Activated gamma-delta T cell treated with Interleukin-2 at 50 U/mL for 16 hours (primary cell): ENCODE results near the gene DPP9.
"Not testable (repeated sequence)": the region's sequence is repeated elsewhere in the genome, so short reads cannot be mapped to it uniquely, and the experiment has no call there.

ENCODE experiments used
- DNase-seq: peaks from one replicate; pipeline ENCODE4 v3.0.0-alpha.2; 2020

DPP9 gene

DNA sequence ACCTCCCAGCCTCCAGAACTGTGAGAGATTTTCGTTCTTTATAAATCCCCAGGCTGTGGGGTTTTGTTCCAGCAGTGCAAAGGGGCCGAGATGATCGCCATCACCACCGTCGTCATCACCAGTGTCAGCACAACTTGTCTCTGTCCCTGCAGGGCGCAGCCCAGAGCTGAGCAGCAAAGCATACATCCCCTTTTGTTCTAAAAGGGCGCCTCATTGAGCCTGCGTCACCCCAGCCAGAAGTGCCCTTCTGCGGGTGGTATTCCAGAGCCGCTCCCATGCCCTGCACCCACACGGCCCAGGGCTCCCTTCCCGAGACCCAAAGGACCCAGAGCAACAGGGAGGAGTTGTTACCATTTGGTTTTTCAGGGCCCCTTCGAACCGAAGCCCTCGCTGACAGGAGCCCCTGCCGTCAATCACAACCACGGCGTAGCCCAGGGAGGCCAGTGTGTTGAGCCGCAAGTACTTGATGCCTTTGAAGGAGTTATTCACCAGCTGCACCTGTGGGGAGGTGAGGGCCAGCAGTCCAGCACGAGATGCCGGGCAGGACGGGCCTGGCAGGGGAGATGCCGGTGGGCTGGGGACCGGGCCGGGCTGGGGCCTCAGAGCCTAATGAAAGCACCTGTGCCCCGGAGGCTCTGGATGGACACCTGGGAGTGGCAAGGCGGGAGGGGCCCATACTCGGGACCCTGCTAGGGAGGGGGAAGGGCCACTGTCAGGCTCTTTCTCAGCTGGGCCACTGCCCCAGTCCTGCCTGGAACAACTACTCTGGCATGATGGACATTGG is 39.1 kb downstream of the DPP9 start:
- no peak for DNase-seq

DNA sequence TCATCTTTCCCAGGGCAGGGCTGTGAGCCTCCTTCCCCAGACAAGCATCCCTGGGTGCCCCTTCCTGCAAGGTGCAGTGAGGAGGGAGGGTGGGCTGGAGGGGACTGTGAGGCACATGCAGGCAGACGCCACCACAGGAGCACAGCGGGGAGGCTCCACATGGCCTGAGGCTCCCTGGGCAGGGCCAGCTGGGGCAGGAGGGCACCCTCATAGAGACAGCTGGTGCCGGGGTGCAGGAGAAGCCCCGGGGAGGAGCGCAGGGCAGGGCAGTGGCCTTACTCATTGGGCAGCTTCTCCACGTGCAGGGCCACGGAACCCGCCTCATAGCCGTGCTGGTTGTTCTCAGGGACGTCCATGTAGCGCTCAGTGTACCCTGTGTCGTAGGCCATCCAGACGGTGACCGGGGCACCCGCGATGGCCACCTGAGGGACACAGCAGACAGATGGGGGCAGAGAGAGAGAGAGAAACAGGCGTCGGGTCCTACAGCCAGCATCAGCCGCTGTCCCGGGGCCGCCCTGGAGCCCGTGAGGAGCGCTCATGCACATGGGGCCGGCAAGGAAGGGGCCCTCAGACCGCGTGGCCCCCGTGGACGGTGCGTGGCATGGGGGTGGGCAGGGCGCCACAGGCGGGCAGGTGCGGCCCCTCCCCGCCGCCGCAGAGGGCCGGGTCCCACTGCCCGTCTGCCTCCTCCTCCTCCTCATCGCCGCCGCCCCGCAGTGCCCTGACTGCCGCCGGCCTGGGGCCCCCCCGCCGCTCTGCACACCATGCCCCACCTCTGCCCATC is 41.0 kb downstream of the DPP9 start:
- no peak for DNase-seq

DNA sequence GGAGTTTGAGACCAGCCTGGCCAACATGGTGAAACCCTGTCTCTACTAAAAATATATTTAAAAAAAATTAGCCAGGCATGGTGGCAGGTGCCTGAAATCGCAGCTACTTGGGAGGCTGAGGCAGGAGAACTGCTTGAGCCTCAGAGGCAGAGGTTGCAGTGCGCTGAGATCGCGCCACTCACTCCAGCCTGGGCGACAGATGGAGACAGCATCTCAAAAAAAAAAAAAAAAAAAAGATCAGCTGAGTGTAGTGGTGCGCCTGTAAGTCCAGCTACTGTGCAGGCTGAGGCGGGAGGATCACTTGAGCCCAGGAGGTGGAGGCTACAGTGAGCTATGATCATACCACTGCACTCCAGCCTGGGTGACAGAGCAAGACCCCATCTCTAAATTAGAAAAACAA is 43.6 kb downstream of the DPP9 start:
- not testable (repeated sequence) for DNase-seq

DNA sequence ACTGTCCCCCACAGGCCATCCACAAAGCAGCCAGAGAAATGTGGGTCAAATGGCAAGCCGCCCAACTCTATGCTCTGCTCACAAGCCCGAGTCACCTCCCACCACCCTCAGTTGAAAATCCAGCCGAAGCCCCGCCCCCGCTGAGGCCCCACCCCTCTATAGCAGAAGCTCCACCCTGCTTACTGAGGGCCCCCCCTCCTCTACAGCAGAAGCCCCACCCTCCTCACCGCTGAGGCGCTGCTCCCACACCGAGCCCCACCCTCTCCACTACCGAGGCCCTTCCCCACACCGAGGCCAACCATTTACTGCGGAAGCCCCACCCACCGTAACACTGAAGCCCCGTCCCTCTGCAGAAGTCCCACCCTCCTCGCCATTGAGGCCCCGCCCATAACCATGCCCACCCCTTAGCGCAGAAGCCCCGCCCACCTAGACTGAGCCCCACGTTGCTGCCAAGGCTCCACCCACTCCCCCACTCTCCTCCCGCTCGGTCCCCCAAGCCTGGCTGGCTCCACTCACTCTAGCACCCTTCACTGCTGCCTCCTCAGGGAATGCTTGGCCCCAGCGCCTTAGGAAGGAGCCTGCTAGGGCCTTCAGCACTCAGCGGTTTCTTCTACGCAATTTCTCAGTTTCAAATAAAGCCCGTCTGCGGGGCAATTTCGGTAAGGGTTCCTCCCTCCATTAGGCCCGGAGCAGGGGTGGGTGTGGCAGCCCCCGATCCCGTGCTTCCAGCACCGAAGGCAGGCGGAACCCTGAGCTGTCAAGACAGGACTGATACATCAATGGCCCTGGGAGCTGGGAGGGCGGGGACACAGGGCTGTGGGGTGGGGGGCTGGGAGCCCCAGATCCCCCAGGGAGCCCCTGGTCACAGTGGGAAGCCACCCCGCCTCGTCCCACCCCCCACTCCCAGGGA is 44.5 kb downstream of the DPP9 start:
- no peak for DNase-seq

DNA sequence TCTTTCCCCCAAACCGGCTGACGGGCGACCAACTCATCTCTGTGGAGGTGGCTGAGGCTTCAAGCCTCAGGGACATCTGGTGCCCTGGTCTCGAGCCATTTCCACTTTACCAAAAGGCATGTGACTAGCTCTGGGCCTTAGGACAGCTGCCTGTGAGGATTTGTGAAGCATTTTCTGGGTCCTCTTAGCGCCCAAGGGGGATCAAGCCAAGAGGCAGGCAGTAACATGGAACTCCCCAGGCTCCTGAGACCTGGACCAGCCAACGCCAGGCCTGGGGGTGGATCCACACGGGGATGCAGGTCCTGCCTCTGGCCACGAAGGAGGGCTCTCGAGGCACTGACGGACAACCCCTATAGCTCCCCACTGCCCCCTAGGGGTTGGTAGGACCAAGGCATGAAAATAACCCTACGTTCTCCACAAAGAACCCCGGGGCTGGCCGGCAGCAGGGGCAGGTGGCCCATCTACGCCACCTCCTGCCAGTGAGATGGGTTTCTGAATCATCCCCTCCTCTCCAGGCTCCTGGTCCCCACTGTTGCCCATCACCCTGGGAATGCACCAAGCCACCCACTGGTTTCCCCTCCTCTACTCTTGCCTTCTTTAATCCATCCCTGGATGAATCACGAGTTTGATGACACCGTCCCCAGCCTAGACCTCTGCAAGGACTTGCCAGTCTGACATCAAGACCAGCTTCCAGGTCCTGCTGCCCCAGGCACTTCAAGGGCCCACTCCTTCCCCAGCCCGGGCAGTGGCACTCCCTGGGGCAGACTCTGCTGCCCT is 46.5 kb downstream of the DPP9 start:
- no peak for DNase-seq

DNA sequence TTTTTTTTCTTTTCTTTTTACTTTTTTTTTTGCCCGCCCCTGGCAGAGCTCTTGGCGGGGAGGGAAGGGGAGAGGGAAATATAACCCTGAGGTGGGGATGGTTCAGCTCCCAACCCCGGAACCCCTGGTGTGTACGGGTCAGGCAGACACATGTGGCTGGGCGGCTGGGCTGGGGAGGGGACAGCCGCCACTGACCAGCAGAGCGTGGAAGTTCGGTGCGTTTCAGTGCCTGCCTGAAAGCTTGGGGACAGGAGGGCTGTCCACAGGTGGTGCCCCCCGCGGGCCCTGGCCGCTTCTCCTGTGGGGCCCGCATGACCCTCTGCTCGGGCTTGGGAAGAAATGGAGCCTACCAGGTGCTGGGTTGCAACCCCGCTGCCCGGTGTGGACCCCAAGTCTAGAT is 48.3 kb downstream of the DPP9 start:
- DNase-seq, result no peak

DNA sequence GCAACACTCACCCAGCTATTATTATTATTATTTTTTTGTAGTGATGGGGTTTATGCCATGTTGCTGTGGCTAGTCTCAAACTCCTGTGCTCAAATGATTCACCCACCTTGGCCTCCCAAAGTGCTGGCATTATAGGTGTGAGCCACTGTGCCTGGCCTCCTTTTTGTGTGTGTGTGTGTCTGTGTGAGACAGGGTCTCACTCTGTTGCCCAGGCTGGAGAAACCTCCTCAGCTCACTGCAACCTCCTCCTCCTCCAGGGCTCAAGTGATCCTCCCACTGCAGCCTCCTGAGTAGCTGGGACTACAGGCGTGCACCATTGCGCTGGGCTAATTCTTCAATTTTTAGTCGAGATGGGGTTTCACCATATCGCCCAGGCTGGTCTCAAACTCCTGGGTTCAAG is 49.9 kb downstream of the DPP9 start:
- no peak for DNase-seq

DNA sequence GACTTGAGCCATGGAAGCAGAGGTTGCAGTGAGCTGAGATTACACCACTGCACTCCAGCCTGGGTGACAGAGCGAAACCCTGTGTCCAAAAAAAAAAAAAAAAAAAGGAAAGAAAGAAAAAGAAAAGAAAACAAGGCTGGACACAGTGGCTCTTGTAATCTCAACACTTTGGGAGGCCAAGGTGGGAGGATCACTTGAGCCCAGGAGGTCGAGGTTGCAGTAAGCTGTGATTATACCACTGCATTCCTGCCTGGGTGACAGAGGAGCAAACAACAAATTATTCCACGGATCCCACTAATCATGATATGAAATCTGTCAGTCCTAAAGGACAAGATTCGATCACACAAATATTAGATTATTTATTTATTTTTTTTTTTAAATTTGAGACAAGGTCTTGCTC is 50.4 kb downstream of the DPP9 start:
- no peak for DNase-seq

DNA sequence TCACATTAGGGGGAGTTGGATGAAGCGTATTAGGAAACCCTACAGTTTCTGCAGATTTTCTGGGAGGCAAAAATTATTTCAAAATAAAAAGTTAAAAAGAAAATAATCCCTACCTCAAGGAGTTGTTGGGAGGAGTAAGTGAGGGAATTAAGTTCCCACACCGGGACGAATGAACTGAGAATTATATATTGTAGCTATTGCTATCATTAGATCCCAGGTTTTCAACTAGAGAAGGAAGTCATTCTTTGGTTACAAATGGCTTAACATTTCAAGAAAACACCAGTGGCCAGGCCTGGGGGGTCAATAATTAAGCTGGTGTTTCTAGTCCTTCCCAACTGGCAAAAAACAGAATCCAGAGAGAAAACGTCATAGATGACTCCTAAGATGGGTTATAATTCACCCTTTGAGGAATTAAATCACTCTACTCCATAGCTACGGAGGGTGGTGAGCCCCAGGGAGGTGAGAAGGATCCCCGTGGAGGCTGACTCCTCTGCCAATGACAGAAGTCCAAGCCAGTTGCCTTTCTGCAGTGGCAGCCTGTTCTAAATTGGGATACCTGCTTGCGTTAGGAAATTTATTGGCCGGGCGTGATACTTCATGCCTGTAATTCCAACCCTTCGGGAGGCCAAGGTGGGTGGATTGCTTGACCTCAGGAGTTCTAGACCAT is 52.3 kb downstream of the DPP9 start:
- no peak for DNase-seq

DNA sequence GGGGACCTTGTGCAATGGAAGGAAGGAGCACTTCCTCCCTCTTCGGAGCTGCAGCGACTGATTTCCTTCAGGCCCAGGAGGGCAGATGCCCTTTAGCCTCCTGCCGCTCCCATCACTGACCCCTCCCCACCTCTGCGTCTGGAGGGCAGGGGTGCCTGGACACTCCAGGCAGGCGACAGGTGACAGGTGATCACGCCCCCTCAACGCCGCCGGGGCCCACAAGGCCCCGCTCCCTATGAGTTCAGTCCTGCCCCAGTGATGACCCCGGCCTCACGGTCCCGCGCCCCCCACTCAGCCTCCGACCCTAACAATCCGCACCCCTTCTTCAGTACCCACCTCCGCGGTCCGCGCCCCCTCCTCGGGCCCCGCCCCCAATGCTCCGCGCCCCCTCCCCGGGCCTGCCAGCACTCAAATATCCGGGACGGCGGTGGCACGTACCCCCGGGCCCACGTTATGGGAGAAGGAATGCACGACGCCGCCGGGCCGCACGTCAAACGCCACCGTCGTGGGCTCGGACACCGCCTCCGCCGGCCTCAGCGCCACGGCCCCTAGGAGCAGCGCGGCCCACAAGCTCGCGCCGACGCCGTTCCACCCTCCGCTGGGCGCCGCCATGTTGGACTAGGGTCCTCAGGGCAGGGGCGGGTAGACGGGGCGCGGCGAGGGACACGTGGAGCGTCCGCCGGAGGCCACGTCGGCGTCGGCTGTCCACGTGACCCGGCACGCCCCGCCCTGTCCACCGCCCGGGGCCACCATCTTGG is 53.7 kb downstream of the DPP9 start, which contains the start of gene MYDGF:
Gene MYDGF, minus strand, starts transcription at position 620 of the 758 bp plus-strand sequence. Its CDS starts 8 bp downstream, at position 612.
- peak; percentile 91 for DNase-seq

DNA sequence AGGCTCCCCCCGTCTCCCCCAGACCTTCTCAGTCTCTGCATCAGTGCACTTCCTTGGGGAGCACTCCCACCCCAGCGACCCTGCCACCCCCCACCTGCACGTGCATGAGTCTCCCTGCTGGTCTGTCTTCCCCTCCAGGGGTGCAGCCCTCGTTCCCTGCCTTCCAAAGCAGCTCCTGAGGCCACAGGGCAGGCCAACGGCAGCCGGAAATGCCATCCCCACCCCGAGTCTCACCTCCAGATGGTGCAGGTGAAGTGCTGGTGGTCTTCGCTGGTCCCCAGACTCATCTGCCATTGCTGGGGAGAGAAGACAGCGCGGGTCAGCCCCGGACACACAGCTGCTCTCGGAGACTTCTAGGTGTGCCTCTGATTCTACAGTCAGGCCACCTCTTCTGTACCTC is 59.0 kb downstream of the DPP9 start:
- no peak for DNase-seq

DNA sequence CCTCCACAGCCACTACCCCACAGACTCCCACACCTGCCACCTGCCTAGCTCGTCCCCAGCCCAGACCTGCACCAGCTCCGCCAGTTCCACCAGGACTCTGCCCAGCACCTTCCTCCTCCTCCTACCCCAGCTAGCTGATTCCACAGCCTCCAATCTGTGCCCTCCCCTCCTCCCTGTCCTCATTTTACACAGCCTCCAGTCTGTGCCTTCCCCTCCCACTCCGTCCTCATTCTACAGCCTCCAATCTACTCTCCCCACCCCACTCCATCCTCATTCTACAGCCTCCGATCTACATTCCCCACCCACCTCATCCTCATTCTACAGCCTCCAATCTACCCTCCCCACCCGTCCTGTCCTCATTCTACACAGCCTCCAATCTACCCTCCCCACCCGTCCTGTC is 60.8 kb downstream of the DPP9 start:
- DNase-seq, result no peak

DNA sequence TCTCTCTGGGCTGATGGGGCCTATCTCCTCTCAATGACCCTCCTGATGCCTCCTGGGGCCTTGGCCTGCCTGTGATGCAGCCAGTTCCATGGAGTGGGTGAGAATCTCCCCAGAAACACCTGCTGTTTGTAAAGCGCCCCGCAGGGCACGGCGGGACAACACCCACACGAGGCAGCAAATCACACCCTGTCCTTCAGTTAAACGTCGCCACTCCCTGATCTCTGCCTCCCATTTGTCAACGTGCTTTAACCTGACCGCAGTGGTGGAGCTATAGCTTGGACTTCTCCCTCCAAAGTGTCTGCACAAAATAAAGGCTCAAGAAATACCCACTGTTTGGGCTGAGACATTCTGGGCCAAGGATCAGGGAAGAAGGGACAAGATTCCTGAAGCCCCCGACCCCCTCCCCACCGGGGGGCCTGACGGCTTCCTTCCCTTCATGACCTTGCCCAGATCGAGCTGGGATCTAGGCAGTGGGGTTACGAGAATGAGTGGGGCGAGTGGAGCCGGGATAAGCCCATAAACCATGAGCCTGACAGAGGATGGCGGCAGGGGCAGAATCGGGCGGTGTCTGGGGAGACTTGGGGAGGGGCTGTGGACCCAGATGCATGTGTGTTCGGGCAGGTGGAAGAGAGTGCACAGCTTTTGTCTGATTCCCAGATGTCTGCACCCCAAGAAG is 61.5 kb downstream of the DPP9 start:
- no peak for DNase-seq

DNA sequence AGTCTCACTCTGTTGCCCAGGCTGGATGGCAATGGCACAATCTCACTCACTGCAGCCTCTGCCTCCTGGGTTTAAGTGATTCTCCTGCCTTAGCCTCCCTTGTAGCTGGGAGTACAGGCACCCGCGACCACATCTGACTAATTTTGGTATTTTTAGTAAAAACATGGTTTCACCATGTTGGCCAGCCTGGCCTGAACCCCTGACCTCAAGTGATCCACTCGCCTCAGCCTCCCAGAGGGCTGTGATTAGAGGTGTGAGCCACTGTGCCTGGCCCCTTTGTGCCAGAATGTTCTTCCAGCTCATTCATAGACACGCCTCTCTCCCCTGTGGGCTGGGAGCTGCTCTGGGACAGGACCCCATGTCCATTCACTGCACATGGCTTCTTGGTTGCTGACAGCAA is 62.6 kb downstream of the DPP9 start:
- no peak for DNase-seq

DNA sequence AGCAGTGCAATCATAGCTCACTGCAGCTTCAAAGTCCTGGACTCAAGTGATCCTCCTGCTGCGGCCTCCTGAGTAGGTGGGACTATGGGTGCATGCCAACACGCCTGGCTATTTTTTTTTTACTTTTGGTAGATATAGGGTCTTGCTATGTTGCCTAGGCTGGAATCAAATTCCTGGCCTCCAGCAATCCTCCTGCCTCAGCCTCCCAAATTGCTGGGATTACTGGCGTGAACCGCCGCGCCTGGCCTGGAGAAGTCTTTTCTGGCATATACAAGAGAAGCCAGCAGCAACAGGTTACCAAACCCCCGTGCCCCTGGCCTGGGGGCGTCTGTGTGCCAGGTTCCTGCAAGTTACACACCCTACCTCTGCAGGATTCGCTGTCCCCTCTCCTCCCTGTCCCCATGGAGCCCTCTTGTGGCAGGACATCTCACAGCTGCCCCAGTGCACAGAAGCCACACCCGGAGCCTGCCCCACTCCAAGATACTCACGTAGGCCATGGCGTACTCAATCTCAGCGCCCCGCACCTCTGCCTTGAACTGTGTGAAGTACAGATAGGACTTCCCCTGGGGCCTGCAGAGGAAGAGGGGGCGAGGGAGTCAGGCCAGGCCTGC is 63.4 kb downstream of the DPP9 start:
- no peak for DNase-seq

DNA sequence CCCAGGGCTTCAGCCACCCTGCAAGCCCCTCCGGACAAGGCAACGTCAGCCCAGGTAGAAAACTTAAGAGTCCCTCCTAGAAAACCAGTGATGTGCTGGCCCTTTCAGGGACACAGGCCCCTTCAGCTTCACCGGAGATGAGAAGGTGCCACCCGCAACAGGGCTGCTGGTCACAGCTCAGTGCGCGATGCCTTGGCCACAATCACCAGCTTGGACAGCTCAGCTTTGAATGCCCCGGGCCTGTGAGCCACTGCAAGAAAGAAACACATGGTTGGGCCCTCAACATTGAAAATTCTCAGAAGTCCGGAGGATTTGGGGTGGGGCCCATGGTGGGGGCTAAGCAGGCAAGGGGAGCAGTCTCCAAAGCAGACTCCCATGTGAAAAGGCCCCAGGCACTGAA is 65.8 kb downstream of the DPP9 start:
- DNase-seq, result no peak

DNA sequence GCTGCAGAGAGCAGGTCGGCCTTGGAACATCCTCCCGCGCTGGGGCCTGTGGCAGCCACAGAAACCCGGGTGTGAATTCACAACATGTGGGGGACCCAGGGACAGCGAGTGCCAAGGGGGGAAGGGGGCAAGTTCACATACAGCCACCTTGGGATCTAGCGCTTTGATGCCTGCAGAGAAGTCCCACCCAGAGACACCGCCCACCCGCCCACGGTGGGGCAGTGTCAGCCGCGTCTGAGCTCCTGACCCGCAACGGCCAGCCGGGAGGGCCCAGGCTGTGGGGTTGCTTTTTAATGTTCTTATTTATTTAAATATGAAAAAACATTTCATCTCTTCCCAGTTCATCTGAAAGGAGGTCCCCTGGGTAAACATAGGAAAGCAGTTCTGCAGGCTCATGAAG is 66.4 kb downstream of the DPP9 start:
- no peak for DNase-seq

DNA sequence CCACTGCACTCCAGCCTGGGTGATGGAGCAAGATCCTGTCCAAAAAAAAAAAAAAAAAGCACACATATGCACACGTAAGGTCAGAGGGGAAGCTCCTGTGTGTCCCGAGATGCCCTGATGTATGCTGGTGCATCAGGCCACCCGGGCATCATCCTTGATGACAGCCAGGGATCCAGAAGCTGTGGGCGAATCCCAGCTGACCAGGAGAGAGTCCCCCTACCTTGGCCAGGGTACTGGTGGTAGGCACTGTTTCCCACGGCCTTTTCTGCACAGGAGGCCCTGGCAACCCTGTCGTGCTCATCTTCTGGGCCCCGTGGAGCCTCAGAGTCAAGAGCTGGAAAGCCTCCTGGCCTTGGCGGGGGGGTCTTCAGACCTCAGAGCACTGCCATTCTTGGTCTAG is 67.5 kb downstream of the DPP9 start:
- DNase-seq, result no peak

DNA sequence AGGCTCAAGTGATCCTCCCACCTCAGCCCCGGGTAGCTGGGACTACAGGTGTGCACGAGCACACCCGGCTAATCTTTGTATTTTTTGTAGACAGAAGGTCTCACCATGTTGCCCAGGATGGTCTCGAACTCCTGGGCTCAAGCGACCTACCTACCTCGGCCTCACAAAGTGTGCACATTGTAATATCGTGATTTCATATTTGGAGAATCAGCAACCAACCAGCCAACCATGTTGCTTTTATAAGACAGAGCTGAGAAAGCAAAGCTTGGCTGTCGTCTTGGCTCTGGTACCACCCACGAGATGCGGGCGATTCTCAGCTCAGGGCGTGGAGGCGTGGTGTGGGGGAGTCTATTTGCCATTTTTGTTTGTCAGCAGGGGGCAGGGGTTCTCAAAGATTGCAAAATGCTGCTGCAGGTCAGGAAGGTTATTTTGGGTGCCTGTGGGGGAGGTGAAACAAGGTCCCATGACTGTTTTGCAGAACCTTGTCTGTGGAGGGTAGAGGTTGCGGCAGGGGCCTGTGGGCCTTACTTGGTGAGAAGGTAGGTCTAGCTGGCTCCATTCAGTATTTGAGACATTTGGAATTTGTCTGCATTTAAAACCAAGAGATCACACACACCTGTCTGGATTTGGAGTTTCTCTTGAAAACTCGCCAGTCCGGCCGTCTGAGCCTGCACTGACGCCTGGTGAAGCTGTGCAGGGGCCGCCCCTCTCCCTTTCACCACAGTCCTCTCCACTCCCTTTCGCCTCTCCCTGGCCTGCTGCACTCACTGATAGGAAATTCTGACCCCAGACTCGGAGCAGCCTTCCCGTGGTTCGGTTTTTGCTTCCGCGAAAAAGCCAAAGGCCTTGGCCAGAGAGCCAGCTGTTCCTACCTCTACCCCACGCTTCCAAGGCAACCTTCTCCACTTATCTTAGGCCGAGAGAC is 68.9 kb downstream of the DPP9 start:
- no peak for DNase-seq
